ACC112 (cell line): ENCODE data around the gene MR1.
"Not testable (repeated sequence)": the region's sequence is repeated elsewhere in the genome, so short reads cannot be mapped to it uniquely, and the experiment has no call there.

Experiments
- H2AFZ ChIP-seq: fragments of 200-600 bp; sonication (generic); one replicate; pipeline ENCODE4 v1.6.0; 2017; ENCODE audit warnings: antibody characterized with exemption, low read length; ENCODE audit not compliant: unreplicated experiment
- H3K27ac ChIP-seq: fragments of 200-600 bp; sonication (generic); 2 replicates; pipeline ENCODE4 v1.5.1; 2014; ENCODE audit warnings: low read depth, mild to moderate bottlenecking, antibody characterized with exemption, low read length, moderate library complexity
- H3K27me3 ChIP-seq: fragments of 200-600 bp; sonication (generic); 2 replicates; pipeline ENCODE4 v1.6.1; 2014; ENCODE audit warnings: mild to moderate bottlenecking, antibody characterized with exemption, low read length, moderate library complexity, mixed read lengths; ENCODE audit not compliant: insufficient read depth
- H3K36me3 ChIP-seq: fragments of 200-600 bp; sonication (generic); 2 replicates; pipeline ENCODE4 v1.6.1; 2016; ENCODE audit warnings: mild to moderate bottlenecking, antibody characterized with exemption, low read length, moderate library complexity, mixed read lengths; ENCODE audit not compliant: insufficient read depth
- H3K4me1 ChIP-seq: fragments of 200-600 bp; sonication (generic); one replicate; pipeline ENCODE4 v1.6.1; 2016; ENCODE audit warnings: low read length, mixed read lengths; ENCODE audit not compliant: insufficient read depth, unreplicated experiment, control insufficient read depth
- H3K4me3 ChIP-seq: fragments of 200-600 bp; sonication (generic); 2 replicates; pipeline ENCODE4 v1.5.1; 2014; ENCODE audit warnings: mild to moderate bottlenecking, low read depth, low read length
- H3K79me2 ChIP-seq: fragments of 200-600 bp; sonication (generic); one replicate; pipeline ENCODE4 v1.6.0; 2016; ENCODE audit warnings: low read length; ENCODE audit not compliant: control insufficient read depth, unreplicated experiment, insufficient read depth

Gene MR1

DNA sequence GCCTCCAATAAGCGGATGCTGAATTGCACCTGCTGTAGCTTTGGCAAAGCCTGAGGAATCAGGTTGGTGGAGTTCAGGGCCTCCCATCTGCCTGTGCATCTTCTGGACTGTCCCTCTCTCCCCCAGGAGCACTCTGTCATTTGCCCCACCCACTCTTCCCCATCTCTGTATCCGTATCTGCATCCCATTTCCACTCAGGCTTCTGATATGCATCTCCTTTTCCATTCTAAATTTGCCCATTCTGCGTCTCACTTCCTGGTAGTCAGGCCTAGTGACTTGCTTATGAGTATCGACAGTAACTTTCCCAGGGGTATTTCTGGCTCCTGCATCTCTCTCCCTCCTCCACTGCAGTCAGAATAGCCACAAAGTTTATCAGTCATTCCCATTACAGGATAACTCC, 15.6 kb downstream of the MR1 start:
- Histone ChIP-seq H3K79me2 (no peaks in the 10 kb centered on the region), H2AFZ (no peak overlapping the region)

DNA sequence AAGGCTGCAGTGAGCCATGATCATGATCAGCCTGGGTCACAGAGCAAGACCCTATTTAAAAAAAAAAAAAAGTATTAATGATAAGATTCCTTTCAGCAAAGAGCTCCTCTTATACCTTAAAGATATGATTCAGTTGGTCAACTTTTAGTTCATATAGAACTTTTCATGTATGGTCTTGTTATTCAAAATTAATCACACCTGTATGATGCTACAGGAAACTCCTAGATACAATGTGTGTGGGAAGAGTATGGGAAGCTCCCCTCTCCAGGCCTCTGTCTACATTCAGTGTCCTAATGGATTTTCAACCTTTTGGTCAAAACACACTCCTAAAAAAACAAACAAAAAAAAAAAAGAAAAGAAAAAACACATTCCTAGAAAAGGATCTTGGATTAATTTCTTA, 17.1 kb downstream of the MR1 start:
- Histone ChIP-seq H3K36me3 (no peaks in the 10 kb centered on the region), H3K79me2 (no peaks in the 10 kb centered on the region), H3K4me1 (no peaks in the 10 kb centered on the region), H3K4me3 (no peak overlapping the region), H3K27ac (no peak overlapping the region), H3K27me3 (no peaks in the 10 kb centered on the region), H2AFZ (no peak overlapping the region)

More for the DNA sequence above, 15.6 kb downstream of the MR1 start:
- Histone ChIP-seq H3K4me1 (no peaks in the 10 kb centered on the region), H3K27ac (no peak overlapping the region), H3K4me3 (no peak overlapping the region), H3K36me3 (no peaks in the 10 kb centered on the region), H3K27me3 (no peaks in the 10 kb centered on the region)

DNA sequence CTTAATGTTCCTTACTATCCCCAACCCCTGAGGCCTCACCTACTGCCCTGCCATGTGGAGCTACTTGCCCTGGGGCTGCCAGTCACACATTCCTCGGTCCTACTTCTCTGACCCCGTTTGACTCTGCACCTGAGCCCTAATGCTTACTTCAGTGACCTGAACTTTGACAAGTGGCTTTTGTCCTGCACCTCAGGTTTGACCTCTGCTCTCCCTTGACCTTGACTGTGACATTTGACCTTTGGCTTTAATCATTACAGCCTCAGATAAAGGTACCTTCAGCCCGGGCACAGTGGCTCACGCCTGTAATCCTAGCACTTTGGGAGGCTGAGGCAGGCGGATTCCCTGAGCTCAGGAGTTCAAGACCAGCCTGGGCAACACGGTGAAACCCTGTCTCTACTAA, 22.8 kb downstream of the MR1 start:
- Histone ChIP-seq H3K4me1 (no peaks in the 10 kb centered on the region), H3K4me3 (no peak overlapping the region), H3K27me3 (no peaks in the 10 kb centered on the region), H3K27ac (no peak overlapping the region), H2AFZ (no peak overlapping the region), H3K79me2 (no peaks in the 10 kb centered on the region), H3K36me3 (no peaks in the 10 kb centered on the region)

DNA sequence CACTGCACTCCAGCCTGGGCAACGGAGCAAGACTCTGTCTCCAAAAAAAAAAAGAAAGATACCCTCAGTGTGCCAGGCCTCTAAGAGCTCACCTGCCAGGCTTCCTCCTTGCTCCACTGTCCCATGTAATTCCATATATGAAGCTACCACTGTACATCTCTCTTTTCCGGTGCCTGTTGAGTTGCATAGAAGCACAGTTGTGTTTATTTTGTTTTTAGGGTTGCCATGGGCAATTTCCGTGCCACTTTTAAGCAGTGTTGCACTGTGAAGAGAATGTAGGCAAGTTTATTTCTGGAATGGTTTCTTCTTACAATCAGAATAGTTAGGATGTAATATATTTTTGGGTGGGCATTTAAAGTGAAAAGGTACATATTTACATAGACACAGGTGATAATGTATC, 23.3 kb downstream of the MR1 start:
- no peak overlapping the region for H2AFZ ChIP-seq
- no peaks in the 10 kb centered on the region for H3K36me3 ChIP-seq
- H3K4me3 ChIP-seq: no peak overlapping the region
- H3K27me3 ChIP-seq: no peaks in the 10 kb centered on the region
- no peak overlapping the region for H3K27ac ChIP-seq
- H3K4me1 ChIP-seq: no peaks in the 10 kb centered on the region
- H3K79me2 ChIP-seq: no peaks in the 10 kb centered on the region

DNA sequence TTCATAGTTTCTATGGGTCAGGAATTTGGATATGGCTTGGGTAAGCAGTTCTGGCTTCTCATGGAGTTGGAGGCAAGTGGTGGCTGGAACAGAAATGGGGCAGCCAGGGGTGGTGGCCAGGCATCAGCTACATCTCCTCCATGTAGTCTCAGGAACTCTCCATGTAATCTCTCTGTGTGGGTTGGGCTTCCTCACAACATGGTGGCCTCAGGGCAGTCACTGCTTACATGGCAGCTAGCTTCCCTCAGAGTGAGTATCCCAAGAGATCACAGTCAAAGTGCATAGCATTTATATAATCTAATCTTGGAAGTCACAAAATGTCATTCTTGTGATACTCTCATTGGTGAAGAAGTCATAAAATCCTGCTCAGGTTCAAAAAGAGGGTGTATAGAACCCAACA, 25.7 kb downstream of the MR1 start:
- H3K27me3 ChIP-seq: no peaks in the 10 kb centered on the region
- H3K36me3 ChIP-seq: no peaks in the 10 kb centered on the region
- no peak overlapping the region for H2AFZ ChIP-seq
- no peak overlapping the region for H3K27ac ChIP-seq
- no peaks in the 10 kb centered on the region for H3K79me2 ChIP-seq
- no peak overlapping the region for H3K4me3 ChIP-seq
- peaks cover 4% of the 10 kb centered on the region for H3K4me1 ChIP-seq

DNA sequence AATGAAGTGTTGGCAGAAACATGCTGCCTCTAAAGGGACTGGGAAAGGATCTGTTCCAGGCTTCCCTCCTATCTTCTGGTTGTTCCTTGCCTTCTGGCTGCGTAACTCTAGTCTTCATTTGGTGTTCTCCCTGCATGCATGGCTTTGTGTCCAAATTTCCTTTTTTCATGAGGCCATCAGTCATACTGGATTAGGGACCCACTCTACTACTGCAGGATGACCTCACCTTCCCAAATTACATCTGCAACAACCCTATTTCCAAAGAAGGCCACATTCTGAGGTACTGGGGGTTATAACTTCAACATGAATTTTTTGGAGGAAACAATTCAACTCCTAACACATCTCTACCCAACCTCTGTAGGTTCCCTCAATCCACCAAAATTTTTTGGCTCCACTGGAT, 26.3 kb downstream of the MR1 start:
- Histone ChIP-seq H3K4me1 (peaks cover 4% of the 10 kb centered on the region), H2AFZ (no peak overlapping the region), H3K27me3 (no peaks in the 10 kb centered on the region), H3K79me2 (no peaks in the 10 kb centered on the region), H3K27ac (no peak overlapping the region), H3K4me3 (no peak overlapping the region), H3K36me3 (no peaks in the 10 kb centered on the region)

DNA sequence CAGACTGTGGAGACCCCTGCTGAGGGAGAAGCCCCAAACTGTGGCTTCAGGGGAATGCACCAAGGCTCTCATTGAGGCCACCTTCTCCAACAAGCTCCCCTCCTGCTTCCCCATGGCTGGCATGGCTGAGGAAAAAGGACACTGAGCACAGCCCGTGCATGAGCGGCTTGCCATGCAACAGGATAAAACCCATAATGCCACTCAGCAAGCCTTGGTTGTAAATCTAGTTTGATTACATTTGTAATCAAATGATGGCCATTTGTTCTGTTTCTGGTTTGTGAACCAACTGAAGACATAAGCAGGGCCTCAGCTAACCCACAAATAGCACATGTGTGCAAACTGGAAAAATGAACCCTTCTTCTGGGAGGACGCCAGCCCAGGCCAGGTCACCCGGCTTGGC, 27.2 kb downstream of the MR1 start:
- H2AFZ ChIP-seq, H3K27ac ChIP-seq, H3K79me2 ChIP-seq, H3K36me3 ChIP-seq, H3K4me1 ChIP-seq, H3K4me3 ChIP-seq, H3K27me3 ChIP-seq: not testable (repeated sequence)

DNA sequence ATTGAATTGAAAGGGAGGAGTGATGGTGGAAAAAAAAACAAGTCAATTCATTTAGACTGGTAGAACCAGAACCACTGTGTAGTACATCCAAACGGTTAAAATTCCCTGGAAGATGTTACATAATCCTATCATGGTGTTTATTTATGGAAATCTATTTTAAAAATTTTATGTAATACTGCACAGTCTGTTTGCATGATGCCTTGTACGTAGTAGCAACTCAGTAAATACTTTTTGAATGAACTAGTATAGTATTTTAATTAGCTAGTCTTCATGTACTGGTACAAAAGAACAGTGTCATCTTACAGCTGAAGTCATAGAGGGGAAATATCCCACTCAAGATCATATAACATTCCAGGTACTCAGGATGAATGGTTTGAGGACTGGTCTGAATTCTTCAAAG, 27.7 kb downstream of the MR1 start:
- Histone ChIP-seq H3K27ac (no peak overlapping the region), H3K4me3 (no peak overlapping the region), H3K79me2 (no peaks in the 10 kb centered on the region), H3K27me3 (no peaks in the 10 kb centered on the region), H2AFZ (no peak overlapping the region), H3K4me1 (peaks cover 4% of the 10 kb centered on the region), H3K36me3 (no peaks in the 10 kb centered on the region)

DNA sequence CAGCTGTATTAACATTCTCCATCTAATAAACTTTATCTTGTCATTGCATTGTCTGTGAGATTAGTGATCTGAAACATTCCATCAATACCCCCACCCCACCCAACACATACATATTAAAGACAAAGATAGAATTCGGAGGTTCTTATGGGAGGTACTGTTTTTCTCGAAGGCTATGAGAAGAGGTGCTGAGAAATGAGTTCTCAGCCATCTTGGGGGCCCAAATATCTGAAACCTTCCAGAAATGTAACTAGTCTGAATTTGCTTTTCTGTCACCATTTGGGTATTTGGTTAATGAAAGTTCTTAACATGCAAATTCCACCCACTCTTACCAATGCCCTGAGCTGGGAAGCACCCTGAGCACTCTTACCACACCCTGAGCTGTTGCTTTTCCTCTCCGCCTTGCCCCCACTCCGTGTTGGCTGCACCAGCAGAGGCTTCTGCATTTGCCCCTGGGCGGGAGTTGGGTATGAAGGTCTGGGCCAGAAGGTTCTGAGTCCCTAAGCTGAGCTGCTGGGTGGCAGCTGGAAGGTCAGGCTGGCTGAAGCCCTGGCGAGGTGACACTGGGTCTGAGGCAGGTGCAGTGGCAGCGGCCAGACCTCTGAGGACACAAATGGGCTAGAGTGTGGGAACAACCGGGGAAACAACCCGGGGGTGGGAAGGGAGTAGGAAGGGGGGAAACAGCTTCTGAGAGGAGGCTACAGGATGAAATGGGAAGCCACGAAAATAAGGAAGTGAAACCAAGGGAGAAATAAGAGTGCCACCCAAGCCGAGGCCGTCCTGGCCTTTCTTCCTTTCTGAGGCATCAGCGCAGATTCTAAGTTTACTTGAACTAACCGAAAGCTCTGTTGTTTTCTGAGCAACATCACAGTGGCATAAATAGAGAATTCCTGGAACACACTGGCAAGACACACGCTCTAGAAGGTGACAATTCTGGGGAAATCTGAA, 28.4 kb downstream of the MR1 start:
- H2AFZ ChIP-seq: no peak overlapping the region
- H3K27me3 ChIP-seq: no peaks in the 10 kb centered on the region
- H3K36me3 ChIP-seq: no peaks in the 10 kb centered on the region
- H3K4me3 ChIP-seq: no peak overlapping the region
- no peak overlapping the region for H3K27ac ChIP-seq
- peaks cover 4% of the 10 kb centered on the region for H3K4me1 ChIP-seq
- no peaks in the 10 kb centered on the region for H3K79me2 ChIP-seq

DNA sequence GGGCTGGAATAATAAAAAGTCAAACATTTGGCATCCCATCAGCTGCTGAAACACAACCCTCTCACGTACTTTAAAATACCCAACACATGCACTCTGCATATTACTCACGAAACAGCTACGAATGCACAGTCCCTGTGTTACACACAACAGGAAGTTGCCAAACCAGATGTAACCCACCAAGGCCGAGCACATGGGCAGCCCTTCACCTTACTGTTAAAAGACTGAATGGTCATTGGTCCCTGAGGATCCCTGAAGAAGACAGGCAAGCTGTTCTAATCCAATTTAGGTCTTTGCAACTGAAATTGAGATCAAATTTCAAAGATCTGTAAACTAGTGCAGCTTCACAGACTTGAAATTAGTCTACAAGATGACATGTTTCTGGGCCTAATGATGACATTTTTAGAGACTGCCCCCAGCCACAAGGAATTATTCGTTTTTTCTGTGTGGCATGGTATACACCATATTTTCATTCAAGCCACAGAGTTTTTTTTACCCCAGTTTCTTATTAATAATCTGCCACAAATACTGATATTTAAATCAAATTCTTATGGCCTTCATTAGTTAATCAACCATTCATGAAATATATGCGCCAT, 29.1 kb downstream of the MR1 start:
- no peak overlapping the region for H3K27ac ChIP-seq
- peaks cover 4% of the 10 kb centered on the region for H3K4me1 ChIP-seq
- no peaks in the 10 kb centered on the region for H3K27me3 ChIP-seq
- no peaks in the 10 kb centered on the region for H3K36me3 ChIP-seq
- H3K79me2 ChIP-seq: no peaks in the 10 kb centered on the region
- no peak overlapping the region for H3K4me3 ChIP-seq
- H2AFZ ChIP-seq: no peak overlapping the region

DNA sequence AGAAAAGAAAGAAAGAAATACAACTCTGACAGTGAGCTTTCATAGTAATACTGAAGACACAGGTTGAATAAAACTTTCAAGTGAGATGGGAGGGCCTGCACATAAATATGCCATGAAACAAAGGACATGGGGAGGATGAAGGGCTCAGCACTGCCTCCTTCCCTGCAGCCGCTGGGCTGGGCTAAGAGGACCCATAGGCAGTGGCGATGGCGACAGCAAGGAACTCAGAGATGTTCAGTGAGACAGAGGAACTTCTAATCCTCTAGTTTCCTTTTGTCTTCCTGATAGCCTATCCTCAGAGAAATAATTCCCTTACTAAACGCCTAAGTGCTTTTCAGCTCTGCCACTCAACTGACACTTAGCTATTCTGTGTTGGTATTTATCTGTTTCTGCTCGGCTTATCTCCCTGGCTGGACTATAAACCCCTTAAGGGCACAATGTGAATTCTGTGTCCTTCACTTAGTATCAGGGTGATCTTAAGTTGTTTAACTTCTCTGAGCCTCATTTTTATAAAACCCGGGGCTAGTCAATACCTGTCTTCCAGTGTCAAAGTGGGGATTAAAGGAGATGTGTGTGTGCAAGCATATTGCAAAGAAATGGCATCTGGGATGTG, 30.3 kb downstream of the MR1 start:
- peaks cover 4% of the 10 kb centered on the region for H3K4me1 ChIP-seq
- H2AFZ ChIP-seq: no peak overlapping the region
- H3K27ac ChIP-seq: no peak overlapping the region
- no peaks in the 10 kb centered on the region for H3K27me3 ChIP-seq
- no peak overlapping the region for H3K4me3 ChIP-seq
- no peaks in the 10 kb centered on the region for H3K36me3 ChIP-seq
- no peaks in the 10 kb centered on the region for H3K79me2 ChIP-seq
